HepG2 (cell line): ENCODE measurements around the gene RNF208. TPM values are rescaled to one million over a fixed set of nuclear protein-coding genes. Genes with fewer than 3 reads are reported as not detected.
A peak's percentile ranks its signal among the peaks of the same experiment; 100 is the strongest.

Source experiments
- ATF3 ChIP-seq: sonication (generic); formaldehyde crosslinking; IDR thresholded peaks from 2 replicates; pipeline ENCODE4 v1.4.0; 2020; ENCODE audit warnings: missing genetic modification reagents
- ETV5 ChIP-seq: IDR thresholded peaks from 2 replicates; pipeline ENCODE4 v1.6.1; 2018; ENCODE audit warnings: missing biosample characterization, missing genetic modification reagents, inconsistent platforms, borderline replicate concordance
- FOXO4 ChIP-seq: sonication (generic); formaldehyde crosslinking; conservative IDR thresholded peaks from 2 replicates; pipeline ENCODE4 v1.8.1; 2023; ENCODE audit warnings: missing genetic modification reagents
- MTERF4 ChIP-seq: sonication (generic); formaldehyde crosslinking; IDR thresholded peaks from 2 replicates; pipeline ENCODE4 v1.8.0; 2023; ENCODE audit warnings: mild to moderate bottlenecking, missing genetic modification reagents
- PRMT3 ChIP-seq: sonication (generic); formaldehyde crosslinking; IDR thresholded peaks from 2 replicates; pipeline ENCODE4 v1.8.1; 2022; ENCODE audit warnings: low read depth, mild to moderate bottlenecking, moderate library complexity, missing genetic modification reagents, borderline replicate concordance
- SALL2 ChIP-seq: sonication (generic); formaldehyde crosslinking; IDR thresholded peaks from 2 replicates; pipeline ENCODE4 v1.8.1; 2023; ENCODE audit warnings: mild to moderate bottlenecking, missing genetic modification reagents, inconsistent platforms
- TMF1 ChIP-seq: sonication (generic); formaldehyde crosslinking; IDR thresholded peaks from 2 replicates; pipeline ENCODE4 v1.8.1; 2022; ENCODE audit warnings: low read depth, missing genetic modification reagents
- ZFP1 ChIP-seq: IDR thresholded peaks from 2 replicates; pipeline ENCODE4 v1.6.1; 2016
- ZHX2 ChIP-seq, 2 experiments: sonication (generic) in 1 of 2; formaldehyde crosslinking in 1 of 2; IDR thresholded peaks; 2 replicates each; pipeline versions ENCODE4 v1.6.1 to v1.9.0; 2014 to 2022; ENCODE audit warnings: antibody characterized with exemption in 1 of 2, borderline replicate concordance in 1 of 2, inconsistent platforms in 1 of 2, low read depth in 1 of 2, missing genetic modification reagents in 1 of 2
- ZNF142 ChIP-seq: sonication (generic); formaldehyde crosslinking; IDR thresholded peaks from 2 replicates; pipeline ENCODE4 v1.4.0; 2020; ENCODE audit warnings: missing genetic modification reagents
- ZNF205 ChIP-seq: IDR thresholded peaks from 2 replicates; pipeline ENCODE4 v1.6.1; 2018; ENCODE audit warnings: missing biosample characterization, missing genetic modification reagents
- polyA plus RNA-seq, 8 experiments: library from polyadenylated mRNA; depleted of rRNA in 3 of 8; stranded (reverse) in 7 of 8; unstranded in 1 of 8; fragments of >200 nt; fragmentation: Illumina TruSeq in 4 of 8; extraction: Trizol in 4 of 8; gene quantifications; 2 replicates each; pipeline versions ENCODE4 v1.2.1 to v1.2.3, GENCODE V29; 2011 to 2016; ENCODE audit warnings: low read depth in 4 of 8, missing spikeins in 1 of 8, mixed read lengths in 1 of 8; ENCODE audit not compliant: insufficient read depth in 1 of 8
- total RNA-seq, 5 experiments: library from RNA; depleted of rRNA; stranded (reverse); fragments of >200 nt; fragmentation: Illumina TruSeq; extraction: Trizol; gene quantifications; 2 replicates each; pipeline ENCODE4 v1.2.3, GENCODE V29; 2016; ENCODE audit warnings: low read depth in 1 of 5
- TF ChIP-seq, protein P1 (sequence below): fragments of 450-650 bp; IDR thresholded peaks from 2 replicates; pipeline ENCODE4 v1.6.1; 2017

Gene RNF208
- total and polyA plus RNA-seq, 2 of the 13 experiments (the other 11 are each of a cell fraction or from before 2014, with no cell fraction given): 1.6 to 2.1 TPM

- peak; percentile 97 for TF ChIP-seq MTERF4
- peak; percentile 64 for TF ChIP-seq ZNF205 (CRISPR knock-in tag)
- TF ChIP-seq FOXO4 (CRISPR knock-in tag): 0 out of 2 replicates have a peak, but pooled peaks have one; percentile 66
- TF ChIP-seq SALL2 (CRISPR knock-in tag): peak; percentile 80; the same call in 1 of the 2 replicates
- peak; percentile 25; the same call in 1 of the 2 replicates for TF ChIP-seq ETV5 (CRISPR knock-in tag)
- no peak for TF ChIP-seq ZFP1 (CRISPR knock-in tag)
- TF ChIP-seq TMF1: no peak
- 0 out of 2 replicates have a peak, but pooled peaks have one; percentile 50 for TF ChIP-seq ATF3 (CRISPR knock-in tag)
- TF ChIP-seq, protein P1, sequence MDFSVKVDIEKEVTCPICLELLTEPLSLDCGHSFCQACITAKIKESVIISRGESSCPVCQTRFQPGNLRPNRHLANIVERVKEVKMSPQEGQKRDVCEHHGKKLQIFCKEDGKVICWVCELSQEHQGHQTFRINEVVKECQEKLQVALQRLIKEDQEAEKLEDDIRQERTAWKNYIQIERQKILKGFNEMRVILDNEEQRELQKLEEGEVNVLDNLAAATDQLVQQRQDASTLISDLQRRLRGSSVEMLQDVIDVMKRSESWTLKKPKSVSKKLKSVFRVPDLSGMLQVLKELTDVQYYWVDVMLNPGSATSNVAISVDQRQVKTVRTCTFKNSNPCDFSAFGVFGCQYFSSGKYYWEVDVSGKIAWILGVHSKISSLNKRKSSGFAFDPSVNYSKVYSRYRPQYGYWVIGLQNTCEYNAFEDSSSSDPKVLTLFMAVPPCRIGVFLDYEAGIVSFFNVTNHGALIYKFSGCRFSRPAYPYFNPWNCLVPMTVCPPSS: no peak
- TF ChIP-seq ZNF142: peak; percentile 73
- no peak for TF ChIP-seq PRMT3 (CRISPR knock-in tag)
- no peak for TF ChIP-seq ZHX2 (IDR thresholded peaks at IDR 0.05; ENCODE audit: low read depth)
- TF ChIP-seq ZHX2 (CRISPR knock-in tag; IDR thresholded peaks at IDR 0.05; ENCODE audit: borderline replicate concordance): peak; percentile 53; the same call in 1 of the 2 replicates
Measured at GRCh38 chr9:137240318-137240840, 18.3 kb upstream of the RNF208 start (continued).
